ENCODE measurements around the gene PDCD6IP.
A peak's percentile ranks its signal among the peaks of the same experiment; 100 is the strongest.

The PDCD6IP gene

GRCh38 chr3:33883951-33884561 is 85.6 kb downstream of the PDCD6IP start:
- TF ChIP-seq ZFX (IDR thresholded peaks at IDR 0.05): no peak
- peak; percentile 11; the same call in 1 of the 2 replicates for TF ChIP-seq CTCF (conservative IDR thresholded peaks at IDR 0.05)
- no peak overlapping the region for H3K27ac ChIP-seq

- H3K27ac ChIP-seq: no peak overlapping the region
- no peak for TF ChIP-seq CTCF (conservative IDR thresholded peaks at IDR 0.05)
- TF ChIP-seq ZFX (IDR thresholded peaks at IDR 0.05): no peak
Measured at GRCh38 chr3:33884701-33885100, 86.3 kb downstream of the PDCD6IP start.

GRCh38 chr3:33885496-33885895 is 87.1 kb downstream of the PDCD6IP start:
- TF ChIP-seq CTCF (conservative IDR thresholded peaks at IDR 0.05) (no peak), ZFX (IDR thresholded peaks at IDR 0.05) (no peak)
- H3K27ac ChIP-seq: no peak overlapping the region

GRCh38 chr3:33886015-33886414 is 87.6 kb downstream of the PDCD6IP start:
- no peak for TF ChIP-seq CTCF (conservative IDR thresholded peaks at IDR 0.05)
- TF ChIP-seq ZFX (IDR thresholded peaks at IDR 0.05): no peak
- H3K27ac ChIP-seq: no peak overlapping the region

GRCh38 chr3:33887478-33887877 is 89.0 kb downstream of the PDCD6IP start:
- no peak overlapping the region for H3K27ac ChIP-seq
- TF ChIP-seq ZFX (IDR thresholded peaks at IDR 0.05): no peak
- TF ChIP-seq CTCF (conservative IDR thresholded peaks at IDR 0.05): no peak

GRCh38 chr3:33889394-33890039 is 91.1 kb downstream of the PDCD6IP start:
- no peak overlapping the region for H3K27ac ChIP-seq
- TF ChIP-seq ZFX (IDR thresholded peaks at IDR 0.05): no peak
- no peak for TF ChIP-seq CTCF (conservative IDR thresholded peaks at IDR 0.05)

- TF ChIP-seq CTCF (conservative IDR thresholded peaks at IDR 0.05) (no peak), ZFX (IDR thresholded peaks at IDR 0.05) (no peak)
- no peak overlapping the region for H3K27ac ChIP-seq
Measured at GRCh38 chr3:33892655-33893054, 94.2 kb downstream of the PDCD6IP start.
